ENCODE data around the gene FAM20A. TPM values are rescaled to one million over a fixed set of nuclear protein-coding genes. Genes with fewer than 3 reads are reported as not detected.

The FAM20A gene
- total RNA-seq, 1 experiment from 2014 or later: 0.34 TPM

DNA sequence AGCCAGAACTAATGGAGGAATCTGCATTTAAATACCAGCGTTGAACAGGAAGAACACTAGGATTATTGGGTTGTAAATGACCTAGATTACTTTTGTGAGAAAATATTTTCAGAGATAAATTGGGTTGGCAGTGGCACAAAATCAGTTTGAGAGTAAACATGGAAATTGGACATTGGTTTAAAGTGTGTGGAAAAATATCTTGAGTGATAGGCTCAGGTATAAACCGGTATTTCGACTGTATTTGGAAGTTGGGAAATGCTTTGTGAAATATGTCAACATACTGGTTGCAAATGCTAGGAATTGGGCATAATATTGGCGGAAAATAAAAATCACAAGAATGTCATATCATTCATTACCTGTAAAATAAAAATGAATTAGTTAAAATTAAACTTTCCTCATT, 73.9 kb downstream of the FAM20A start:
- CTCF ChIA-PET: no interaction called here

DNA sequence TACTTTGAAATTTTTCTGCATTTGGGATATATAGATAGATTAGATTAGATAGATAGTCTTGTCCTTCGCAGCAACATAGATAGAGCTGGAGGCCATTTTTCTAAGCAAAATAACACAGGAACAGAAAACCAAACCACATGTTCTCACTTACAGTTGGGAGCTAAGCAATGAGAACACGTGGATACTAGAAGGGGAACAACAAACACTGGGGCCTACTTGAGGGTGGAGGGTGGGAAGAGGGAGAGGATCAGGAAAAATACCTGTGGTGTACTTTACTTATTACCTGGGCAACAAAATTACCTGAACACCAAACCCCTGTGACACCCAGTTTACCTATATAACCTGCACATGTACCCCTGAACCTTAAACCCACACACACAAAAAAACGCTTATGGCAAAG, 74.6 kb downstream of the FAM20A start:
- Mint-ChIP-seq H3K9me3 (ENCODE audit: unreplicated experiment) (no peaks in the 10 kb centered on the region), H3K27me3 (ENCODE audit: insufficient read depth, unreplicated experiment) (no peaks in the 10 kb centered on the region), H3K27ac (ENCODE audit: unreplicated experiment) (no peak overlapping the region), H3K36me3 (ENCODE audit: insufficient read depth, unreplicated experiment) (peaks cover 85% of the 10 kb centered on the region), H3K4me1 (ENCODE audit: low read depth, unreplicated experiment) (no peaks in the 10 kb centered on the region), H3K4me3 (ENCODE audit: unreplicated experiment) (no peak overlapping the region)
- no peak overlapping the region for H3K4me3 ChIP-seq (ENCODE audit: low read depth, low read length)
- TF ChIP-seq, protein P1, sequence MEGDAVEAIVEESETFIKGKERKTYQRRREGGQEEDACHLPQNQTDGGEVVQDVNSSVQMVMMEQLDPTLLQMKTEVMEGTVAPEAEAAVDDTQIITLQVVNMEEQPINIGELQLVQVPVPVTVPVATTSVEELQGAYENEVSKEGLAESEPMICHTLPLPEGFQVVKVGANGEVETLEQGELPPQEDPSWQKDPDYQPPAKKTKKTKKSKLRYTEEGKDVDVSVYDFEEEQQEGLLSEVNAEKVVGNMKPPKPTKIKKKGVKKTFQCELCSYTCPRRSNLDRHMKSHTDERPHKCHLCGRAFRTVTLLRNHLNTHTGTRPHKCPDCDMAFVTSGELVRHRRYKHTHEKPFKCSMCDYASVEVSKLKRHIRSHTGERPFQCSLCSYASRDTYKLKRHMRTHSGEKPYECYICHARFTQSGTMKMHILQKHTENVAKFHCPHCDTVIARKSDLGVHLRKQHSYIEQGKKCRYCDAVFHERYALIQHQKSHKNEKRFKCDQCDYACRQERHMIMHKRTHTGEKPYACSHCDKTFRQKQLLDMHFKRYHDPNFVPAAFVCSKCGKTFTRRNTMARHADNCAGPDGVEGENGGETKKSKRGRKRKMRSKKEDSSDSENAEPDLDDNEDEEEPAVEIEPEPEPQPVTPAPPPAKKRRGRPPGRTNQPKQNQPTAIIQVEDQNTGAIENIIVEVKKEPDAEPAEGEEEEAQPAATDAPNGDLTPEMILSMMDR (IDR thresholded peaks at IDR 0.05; ENCODE audit: insufficient read depth in 1 of 2, low read depth in 1 of 2, low read length in 1 of 2, severe bottlenecking in 1 of 2, unreplicated experiment in 1 of 2): no peak
- H3K9me3 ChIP-seq: no peaks in the 10 kb centered on the region
- ChIA-PET POLR2A (no interaction called here), CTCF (no interaction called here)
- peaks cover 1% of the 10 kb centered on the region for H3K36me3 ChIP-seq (ENCODE audit: control insufficient read depth, insufficient read depth, low read length)
- no peaks in the 10 kb centered on the region for H3K27me3 ChIP-seq (replicated peaks; ENCODE audit: control insufficient read depth, insufficient read depth, low read length)
- no peaks in the 10 kb centered on the region for H3K4me1 ChIP-seq
- intact Hi-C loops (cut with micrococcal nuclease; ENCODE audit: unreplicated experiment): no loop called here
- BruUV-seq (replicated peaks): no TSS peak
- no peak for DNase-seq

More for the DNA sequence above, 73.9 kb downstream of the FAM20A start:
- Histone ChIP-seq H3K36me3 (ENCODE audit: control insufficient read depth, insufficient read depth, low read length) (peaks cover 1% of the 10 kb centered on the region), H3K4me1 (no peaks in the 10 kb centered on the region), H3K4me3 (ENCODE audit: low read depth, low read length) (no peak overlapping the region), H3K27me3 (replicated peaks; ENCODE audit: control insufficient read depth, insufficient read depth, low read length) (no peaks in the 10 kb centered on the region), H3K9me3 (no peaks in the 10 kb centered on the region)
- Mint-ChIP-seq H3K27ac (ENCODE audit: unreplicated experiment) (no peak overlapping the region), H3K4me3 (ENCODE audit: unreplicated experiment) (no peak overlapping the region), H3K36me3 (ENCODE audit: insufficient read depth, unreplicated experiment) (peaks cover 82% of the 10 kb centered on the region), H3K27me3 (ENCODE audit: insufficient read depth, unreplicated experiment) (no peaks in the 10 kb centered on the region), H3K4me1 (ENCODE audit: low read depth, unreplicated experiment) (no peaks in the 10 kb centered on the region), H3K9me3 (ENCODE audit: unreplicated experiment) (no peaks in the 10 kb centered on the region)
- DNase-seq: no peak
- BruUV-seq (replicated peaks): no TSS peak
- intact Hi-C loops (cut with micrococcal nuclease; ENCODE audit: unreplicated experiment): no loop called here
- POLR2A ChIA-PET: no interaction called here
- TF ChIP-seq, protein P1 (IDR thresholded peaks at IDR 0.05; ENCODE audit: insufficient read depth in 1 of 2, low read depth in 1 of 2, low read length in 1 of 2, severe bottlenecking in 1 of 2, unreplicated experiment in 1 of 2): no peak

DNA sequence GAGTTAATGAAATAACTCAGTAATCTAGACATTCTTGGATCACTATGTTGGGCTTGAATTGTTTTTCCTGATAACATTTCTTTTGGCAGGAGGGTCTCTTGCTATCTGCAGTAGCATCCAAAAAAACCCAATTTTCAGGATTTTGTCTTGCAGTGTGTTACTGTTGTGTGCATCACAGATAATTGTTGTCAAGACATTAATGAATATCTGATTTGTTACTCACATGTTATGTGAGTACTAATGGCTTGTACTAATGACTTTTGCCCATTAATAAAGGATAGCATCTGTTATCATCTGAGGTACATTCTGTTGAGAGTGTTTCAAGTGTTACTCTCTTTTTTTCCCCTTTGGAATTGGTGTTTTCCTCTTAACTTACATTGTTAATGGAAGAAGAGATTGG, 78.9 kb downstream of the FAM20A start:
- no TSS peak for BruUV-seq (replicated peaks)
- ChIA-PET CTCF (no interaction called here), POLR2A (no interaction called here)
- Mint-ChIP-seq H3K27ac (ENCODE audit: unreplicated experiment) (no peak overlapping the region), H3K4me3 (ENCODE audit: unreplicated experiment) (no peak overlapping the region), H3K4me1 (ENCODE audit: low read depth, unreplicated experiment) (no peaks in the 10 kb centered on the region), H3K9me3 (ENCODE audit: unreplicated experiment) (no peaks in the 10 kb centered on the region), H3K27me3 (ENCODE audit: insufficient read depth, unreplicated experiment) (no peaks in the 10 kb centered on the region), H3K36me3 (ENCODE audit: insufficient read depth, unreplicated experiment) (peaks cover 75% of the 10 kb centered on the region)
- peaks cover 4% of the 10 kb centered on the region; the same call in 1 of the 2 replicates for H3K9me3 ChIP-seq
- DNase-seq: no peak
- no peaks in the 10 kb centered on the region for H3K4me1 ChIP-seq
- H3K4me3 ChIP-seq (ENCODE audit: low read depth, low read length): no peak overlapping the region
- H3K36me3 ChIP-seq (ENCODE audit: control insufficient read depth, insufficient read depth, low read length): peaks cover 3% of the 10 kb centered on the region
- intact Hi-C loops (cut with micrococcal nuclease; ENCODE audit: unreplicated experiment): no loop called here
- H3K27me3 ChIP-seq (replicated peaks; ENCODE audit: control insufficient read depth, insufficient read depth, low read length): no peaks in the 10 kb centered on the region
- TF ChIP-seq, protein P1 (IDR thresholded peaks at IDR 0.05; ENCODE audit: insufficient read depth in 1 of 2, low read depth in 1 of 2, low read length in 1 of 2, severe bottlenecking in 1 of 2, unreplicated experiment in 1 of 2): no peak

All from Caco-2 (cell line).